Endothelial cell (in vitro differentiated cells): ENCODE results near the gene DMAC2. TPM values are rescaled to one million over a fixed set of nuclear protein-coding genes. Genes with fewer than 3 reads are reported as not detected.
"Not testable (repeated sequence)": the region's sequence is repeated elsewhere in the genome, so short reads cannot be mapped to it uniquely, and the experiment has no call there.

ENCODE experiments used
- DNase-seq: peaks from one replicate; pipeline ENCODE4 v3.0.0; 2021; ENCODE audit warnings: low spot score
- H3K27ac Mint-ChIP-seq: one replicate; pipeline ENCODE4 v1.8.0; 2021; ENCODE audit warnings: mixed read lengths, inconsistent platforms; ENCODE audit not compliant: unreplicated experiment
- H3K27me3 Mint-ChIP-seq: one replicate; pipeline ENCODE4 v1.8.0; 2021; ENCODE audit warnings: mild to moderate bottlenecking, moderate library complexity, mixed read lengths, inconsistent platforms; ENCODE audit not compliant: unreplicated experiment
- H3K36me3 Mint-ChIP-seq: one replicate; pipeline ENCODE4 v1.8.0; 2021; ENCODE audit warnings: mild to moderate bottlenecking, low read depth, mixed read lengths, inconsistent platforms; ENCODE audit not compliant: unreplicated experiment
- H3K4me1 Mint-ChIP-seq: one replicate; pipeline ENCODE4 v1.8.0; 2021; ENCODE audit warnings: mild to moderate bottlenecking, mixed read lengths, inconsistent platforms; ENCODE audit not compliant: unreplicated experiment
- H3K4me3 Mint-ChIP-seq: one replicate; pipeline ENCODE4 v1.8.0; 2021; ENCODE audit warnings: mild to moderate bottlenecking, mixed read lengths, inconsistent platforms; ENCODE audit not compliant: unreplicated experiment
- H3K9me3 Mint-ChIP-seq: one replicate; pipeline ENCODE4 v1.8.0; 2021; ENCODE audit warnings: mixed read lengths, inconsistent platforms; ENCODE audit not compliant: unreplicated experiment
- total RNA-seq: library from RNA; stranded (reverse); fragmentation: NEBNext Ultra II Directional; extraction: Animal tissue kit (Norgen Biotek cat#: 25700); gene quantifications from one replicate; pipeline ENCODE4 v1.2.1, GENCODE V29; 2021; ENCODE audit not compliant: unreplicated experiment
- TF ChIP-seq, protein P1 (sequence below): fragments of 200-600 bp; sonication (generic); IDR thresholded peaks from one replicate; pipeline ENCODE4 v1.5.0; 2021; ENCODE audit warnings: antibody characterized with exemption; ENCODE audit not compliant: unreplicated experiment

Gene DMAC2
- total RNA-seq, 1 donor from 2014 or later, result 75.5 TPM

DNA sequence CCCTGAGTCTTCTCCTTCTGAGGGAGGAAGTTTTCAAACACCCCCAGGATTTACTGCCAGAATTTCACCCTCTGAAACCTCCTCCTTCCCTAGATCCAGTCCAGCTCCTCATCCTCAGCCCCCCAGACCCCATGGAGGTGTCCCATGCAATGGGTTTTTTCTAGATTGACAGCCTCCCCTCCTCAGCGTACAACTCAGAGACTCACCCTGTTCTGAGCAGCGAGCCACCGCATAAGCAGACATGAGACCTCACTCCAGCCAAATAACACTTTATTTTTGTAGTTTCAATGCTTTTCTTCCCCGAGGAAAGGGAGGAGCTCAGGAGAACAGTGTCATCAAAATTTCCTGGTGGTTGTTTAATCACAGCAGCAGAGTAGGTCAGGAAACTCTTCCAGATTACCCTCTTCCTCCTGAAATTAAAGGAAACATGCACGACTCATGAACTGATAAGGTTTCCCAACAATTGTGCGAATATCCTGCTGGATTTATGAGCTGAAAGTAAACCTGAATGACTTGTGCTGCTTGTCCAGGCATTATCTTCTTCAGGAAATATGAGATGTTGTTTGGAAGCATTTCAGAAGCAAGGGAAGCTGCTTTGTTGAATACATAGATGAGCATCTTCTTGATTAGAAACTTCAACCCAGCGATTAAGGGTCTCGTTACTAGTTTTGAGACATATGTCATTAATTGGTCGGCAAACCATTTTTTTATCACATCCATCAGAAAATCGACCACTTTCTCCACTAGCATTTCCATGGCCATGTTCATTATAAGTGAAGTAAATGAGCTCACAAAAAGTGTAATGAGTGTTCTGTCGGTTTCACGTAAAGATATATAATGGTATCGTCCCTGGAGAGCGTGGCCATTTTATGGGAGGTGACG is 39.4 kb upstream of the DMAC2 start:
- peaks cover 38% of the 10 kb centered on the region for H3K36me3 Mint-ChIP-seq
- peaks cover 16% of the 10 kb centered on the region for H3K9me3 Mint-ChIP-seq
- TF ChIP-seq, protein P1, sequence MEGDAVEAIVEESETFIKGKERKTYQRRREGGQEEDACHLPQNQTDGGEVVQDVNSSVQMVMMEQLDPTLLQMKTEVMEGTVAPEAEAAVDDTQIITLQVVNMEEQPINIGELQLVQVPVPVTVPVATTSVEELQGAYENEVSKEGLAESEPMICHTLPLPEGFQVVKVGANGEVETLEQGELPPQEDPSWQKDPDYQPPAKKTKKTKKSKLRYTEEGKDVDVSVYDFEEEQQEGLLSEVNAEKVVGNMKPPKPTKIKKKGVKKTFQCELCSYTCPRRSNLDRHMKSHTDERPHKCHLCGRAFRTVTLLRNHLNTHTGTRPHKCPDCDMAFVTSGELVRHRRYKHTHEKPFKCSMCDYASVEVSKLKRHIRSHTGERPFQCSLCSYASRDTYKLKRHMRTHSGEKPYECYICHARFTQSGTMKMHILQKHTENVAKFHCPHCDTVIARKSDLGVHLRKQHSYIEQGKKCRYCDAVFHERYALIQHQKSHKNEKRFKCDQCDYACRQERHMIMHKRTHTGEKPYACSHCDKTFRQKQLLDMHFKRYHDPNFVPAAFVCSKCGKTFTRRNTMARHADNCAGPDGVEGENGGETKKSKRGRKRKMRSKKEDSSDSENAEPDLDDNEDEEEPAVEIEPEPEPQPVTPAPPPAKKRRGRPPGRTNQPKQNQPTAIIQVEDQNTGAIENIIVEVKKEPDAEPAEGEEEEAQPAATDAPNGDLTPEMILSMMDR, result no peak
- peak; percentile 6 for DNase-seq
- H3K27ac Mint-ChIP-seq, result peak overlapping the region; percentile 98
- H3K4me1 Mint-ChIP-seq, result peaks cover 42% of the 10 kb centered on the region
- peaks cover 10% of the 10 kb centered on the region for H3K27me3 Mint-ChIP-seq
- H3K4me3 Mint-ChIP-seq, result peak overlapping the region; percentile 92

- peak; percentile 10 for DNase-seq
- Mint-ChIP-seq H3K36me3 (peaks cover 47% of the 10 kb centered on the region), H3K27me3 (peaks cover 12% of the 10 kb centered on the region), H3K27ac (peak overlapping the region; percentile 98), H3K4me3 (peak overlapping the region; percentile 92), H3K4me1 (peaks cover 42% of the 10 kb centered on the region), H3K9me3 (peaks cover 19% of the 10 kb centered on the region)
- TF ChIP-seq, protein P1, result no peak
Observed at GRCh38 chr19:41478171-41478570, 38.5 kb upstream of the DMAC2 start.

DNA sequence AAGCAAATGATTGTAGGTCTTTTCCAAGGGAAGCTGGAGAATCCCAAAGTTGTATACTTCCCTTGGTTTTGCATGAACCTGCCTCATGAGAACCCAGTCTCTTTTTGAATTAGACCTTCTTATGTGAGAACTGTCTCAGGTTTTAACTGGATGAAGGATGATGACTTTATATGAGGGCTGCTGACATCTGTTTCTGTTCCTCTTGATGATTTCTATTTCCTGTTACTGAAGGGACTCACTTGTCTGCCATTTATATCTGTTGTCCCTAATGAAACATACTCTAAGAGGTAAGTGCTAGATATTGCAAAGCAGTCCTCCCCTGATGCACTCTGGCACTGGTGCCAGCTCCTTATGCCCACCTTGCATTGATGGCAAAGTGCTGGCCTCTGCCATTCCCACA is 36.9 kb upstream of the DMAC2 start:
- Mint-ChIP-seq H3K9me3 (peaks cover 25% of the 10 kb centered on the region), H3K27me3 (peaks cover 12% of the 10 kb centered on the region), H3K4me3 (peak overlapping the region; percentile 73)

GRCh38 chr19:41463257-41464256 is 23.8 kb upstream of the DMAC2 start:
- not testable (repeated sequence) for H3K27me3 Mint-ChIP-seq, H3K27ac Mint-ChIP-seq, H3K4me1 Mint-ChIP-seq, DNase-seq, H3K9me3 Mint-ChIP-seq
- Mint-ChIP-seq H3K36me3 (peaks cover 55% of the 10 kb centered on the region), H3K4me3 (peak overlapping the region; percentile 52)

More for the DNA sequence above, 36.9 kb upstream of the DMAC2 start:
- Mint-ChIP-seq H3K36me3 (peaks cover 62% of the 10 kb centered on the region), H3K4me1 (peaks cover 46% of the 10 kb centered on the region), H3K27ac (no peak overlapping the region)
- DNase-seq, result no peak
- TF ChIP-seq, protein P1, result no peak

GRCh38 chr19:41462497-41462896 is 22.8 kb upstream of the DMAC2 start:
- peaks cover 5% of the 10 kb centered on the region for H3K27me3 Mint-ChIP-seq
- DNase-seq, result no peak
- H3K4me1 Mint-ChIP-seq, result peaks cover 15% of the 10 kb centered on the region
- H3K4me3 Mint-ChIP-seq, result peak overlapping the region; percentile 47
- peaks cover 59% of the 10 kb centered on the region for H3K36me3 Mint-ChIP-seq
- H3K27ac Mint-ChIP-seq, result no peak overlapping the region
- TF ChIP-seq, protein P1, result no peak
- peaks cover 6% of the 10 kb centered on the region for H3K9me3 Mint-ChIP-seq
